Spleen (tissue), 11 donors: ENCODE results near the gene CAMTA1. TPM values are rescaled to one million over a fixed set of nuclear protein-coding genes. Genes with fewer than 3 reads are reported as not detected.

Experiments
- DNase-seq: peaks from one replicate; pipeline ENCODE4 v3.0.0-alpha.2; 2020
- H3K27ac ChIP-seq, 8 donors: fragments of 200-600 bp; sonication (generic) in 7 of 8; 1 replicate in 4 of 8; 2 replicates in 4 of 8; pipeline versions ENCODE4 v1.5.0 to v1.8.0; 2016 to 2021; ENCODE audit warnings: inconsistent platforms in 4 of 8, mild to moderate bottlenecking in 4 of 8, moderate library complexity in 1 of 8
- H3K27me3 ChIP-seq, 7 donors: fragments of 200-600 bp; sonication (generic) in 6 of 7; replicated peaks in 1 of 7; 1 replicate in 4 of 7; 2 replicates in 3 of 7; pipeline versions ENCODE4 v1.5.0 to v1.8.0; 2016 to 2021; ENCODE audit warnings: inconsistent platforms in 3 of 7, mild to moderate bottlenecking in 1 of 7
- H3K36me3 ChIP-seq, 6 donors: fragments of 200-600 bp; sonication (generic) in 5 of 6; 1 replicate in 4 of 6; 2 replicates in 2 of 6; pipeline versions ENCODE4 v1.5.0 to v1.8.0; 2016 to 2021; ENCODE audit warnings: inconsistent platforms in 2 of 6
- H3K4me1 ChIP-seq, 6 donors: fragments of 200-600 bp; sonication (generic) in 5 of 6; 1 replicate in 3 of 6; 2 replicates in 3 of 6; pipeline versions ENCODE4 v1.5.0 to v1.8.0; 2016 to 2021; ENCODE audit warnings: inconsistent platforms in 3 of 6
- H3K4me3 ChIP-seq, 8 donors: fragments of 200-600 bp; sonication (generic) in 7 of 8; 1 replicate in 4 of 8; 2 replicates in 4 of 8; pipeline versions ENCODE4 v1.5.0 to v1.8.0; 2016 to 2021; ENCODE audit warnings: inconsistent platforms in 4 of 8, mild to moderate bottlenecking in 4 of 8, moderate library complexity in 2 of 8
- H3K9me3 ChIP-seq, 8 donors: fragments of 200-600 bp; sonication (generic) in 7 of 8; 1 replicate in 4 of 8; 2 replicates in 4 of 8; pipeline versions ENCODE4 v1.5.0 to v1.8.0; 2016 to 2021; ENCODE audit warnings: inconsistent platforms in 4 of 8
- POLR2A ChIP-seq, 3 donors: fragments of 450-650 bp; IDR thresholded peaks; one replicate each; pipeline ENCODE4 v1.5.1; 2017; ENCODE audit warnings: antibody characterized with exemption in 3 of 3, mild to moderate bottlenecking in 1 of 3
- POLR2AphosphoS5 ChIP-seq, 3 donors: sonication (generic); formaldehyde crosslinking; IDR thresholded peaks; one replicate each; pipeline ENCODE4 v1.5.1; 2017; ENCODE audit warnings: antibody characterized with exemption in 3 of 3
- WGBS, 5 donors: extraction: QIAGEN DNeasy Blood & Tissue Kit in 3 of 5; methylation state at CpG; one replicate each; pipeline versions ENCODE4 v1.1.5 to v1.1.7; 2013 to 2018; 5-methylcytosine and 5-hydroxymethylcytosine counted together
- intact Hi-C: fragments of 100-400 bp; cut with DNase I; formaldehyde crosslinking; loops from one replicate; pipeline ENCODE4 v1.15.0; 2023; ENCODE audit warnings: low total_unique reads
- polyA plus RNA-seq, 3 donors: library from polyadenylated mRNA; stranded (reverse); fragments of 200-250 nt; gene quantifications; one replicate each; pipeline ENCODE4 v1.2.1, GENCODE V29; 2013
- total RNA-seq, 7 donors: library from RNA; depleted of rRNA in 3 of 7; stranded (reverse); fragments of >200 nt in 3 of 7; fragmentation: NEBNext Ultra II Directional in 4 of 7; extraction: Animal tissue kit (Norgen Biotek cat#: 25700) in 4 of 7; gene quantifications; one replicate each; pipeline versions ENCODE4 v1.1.0 to v1.2.1, GENCODE V29; 2016 to 2021
- TF ChIP-seq, protein P1 (sequence below), 11 experiments: fragments of 200-600 bp in 7 of 11; fragments of 450-650 bp in 4 of 11; sonication (generic) in 4 of 11; IDR thresholded peaks in 8 of 11; conservative IDR thresholded peaks in 3 of 11; 1 replicate in 7 of 11; 2 replicates in 4 of 11; pipeline versions ENCODE4 v1.4.0 to v1.8.0; 2016 to 2021; ENCODE audit warnings: antibody characterized with exemption in 11 of 11, inconsistent platforms in 4 of 11, mild to moderate bottlenecking in 1 of 11
- donor health status: healthy with polysubstance abuse.
- donor health status: DM: no; HTN: no; CAD: no; lungs with moderate emphysema.
- donor health status: DM: no; HTN: no; CAD: no.
- donor health status: Bipolar disorder and iron deficiency.
- donor health status: healthy.
- donor health status: DM: no; HTN: no; CAD: no.
- donor health status: DM: yes; HTN: yes; CAD: no.

The CAMTA1 gene
- total and polyA plus RNA-seq, 10 donors, result 53.0 to 106 (median 77.3) TPM

DNA sequence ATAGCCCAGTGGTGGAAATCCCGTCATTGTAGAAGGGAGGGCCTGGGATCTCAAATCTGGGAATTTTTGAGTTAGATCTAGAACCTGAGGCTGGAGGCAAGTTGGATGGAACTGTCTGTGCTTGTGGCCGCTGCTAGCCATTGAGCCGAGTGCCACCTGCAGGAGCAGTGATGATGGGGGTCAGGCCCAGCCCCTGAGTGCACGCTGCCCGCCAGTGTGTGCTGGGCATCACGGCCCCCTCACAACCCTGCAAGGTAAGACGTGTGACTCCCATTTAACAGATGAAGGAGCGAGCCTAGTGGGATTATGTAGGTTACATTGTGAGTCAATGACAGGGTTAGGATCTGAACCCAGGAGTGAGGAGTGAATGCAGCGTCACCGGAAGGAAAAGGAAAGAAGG lies 407.2 kb downstream of the CAMTA1 start:
- Histone ChIP-seq H3K4me1 (no peaks in the 10 kb centered on the region), H3K27ac (no peak overlapping the region), H3K36me3 (no peaks in the 10 kb centered on the region), H3K27me3 (no peaks in the 10 kb centered on the region), H3K9me3 (no peaks in the 10 kb centered on the region), H3K4me3 (no peak overlapping the region)
- 90 to 95% (median 94%) methylated on average over 9 to 10 of the region's 10 CpGs for WGBS, 5 donors
- intact Hi-C loops, result no loop called here
- TF ChIP-seq, protein P1, sequence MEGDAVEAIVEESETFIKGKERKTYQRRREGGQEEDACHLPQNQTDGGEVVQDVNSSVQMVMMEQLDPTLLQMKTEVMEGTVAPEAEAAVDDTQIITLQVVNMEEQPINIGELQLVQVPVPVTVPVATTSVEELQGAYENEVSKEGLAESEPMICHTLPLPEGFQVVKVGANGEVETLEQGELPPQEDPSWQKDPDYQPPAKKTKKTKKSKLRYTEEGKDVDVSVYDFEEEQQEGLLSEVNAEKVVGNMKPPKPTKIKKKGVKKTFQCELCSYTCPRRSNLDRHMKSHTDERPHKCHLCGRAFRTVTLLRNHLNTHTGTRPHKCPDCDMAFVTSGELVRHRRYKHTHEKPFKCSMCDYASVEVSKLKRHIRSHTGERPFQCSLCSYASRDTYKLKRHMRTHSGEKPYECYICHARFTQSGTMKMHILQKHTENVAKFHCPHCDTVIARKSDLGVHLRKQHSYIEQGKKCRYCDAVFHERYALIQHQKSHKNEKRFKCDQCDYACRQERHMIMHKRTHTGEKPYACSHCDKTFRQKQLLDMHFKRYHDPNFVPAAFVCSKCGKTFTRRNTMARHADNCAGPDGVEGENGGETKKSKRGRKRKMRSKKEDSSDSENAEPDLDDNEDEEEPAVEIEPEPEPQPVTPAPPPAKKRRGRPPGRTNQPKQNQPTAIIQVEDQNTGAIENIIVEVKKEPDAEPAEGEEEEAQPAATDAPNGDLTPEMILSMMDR (IDR thresholded peaks at IDR 0.05 in 8 of 11, conservative IDR thresholded peaks at IDR 0.05 in 3 of 11), result no peak
- TF ChIP-seq POLR2A (IDR thresholded peaks at IDR 0.05) (no peak), POLR2AphosphoS5 (IDR thresholded peaks at IDR 0.05) (no peak)
- no peak for DNase-seq

DNA sequence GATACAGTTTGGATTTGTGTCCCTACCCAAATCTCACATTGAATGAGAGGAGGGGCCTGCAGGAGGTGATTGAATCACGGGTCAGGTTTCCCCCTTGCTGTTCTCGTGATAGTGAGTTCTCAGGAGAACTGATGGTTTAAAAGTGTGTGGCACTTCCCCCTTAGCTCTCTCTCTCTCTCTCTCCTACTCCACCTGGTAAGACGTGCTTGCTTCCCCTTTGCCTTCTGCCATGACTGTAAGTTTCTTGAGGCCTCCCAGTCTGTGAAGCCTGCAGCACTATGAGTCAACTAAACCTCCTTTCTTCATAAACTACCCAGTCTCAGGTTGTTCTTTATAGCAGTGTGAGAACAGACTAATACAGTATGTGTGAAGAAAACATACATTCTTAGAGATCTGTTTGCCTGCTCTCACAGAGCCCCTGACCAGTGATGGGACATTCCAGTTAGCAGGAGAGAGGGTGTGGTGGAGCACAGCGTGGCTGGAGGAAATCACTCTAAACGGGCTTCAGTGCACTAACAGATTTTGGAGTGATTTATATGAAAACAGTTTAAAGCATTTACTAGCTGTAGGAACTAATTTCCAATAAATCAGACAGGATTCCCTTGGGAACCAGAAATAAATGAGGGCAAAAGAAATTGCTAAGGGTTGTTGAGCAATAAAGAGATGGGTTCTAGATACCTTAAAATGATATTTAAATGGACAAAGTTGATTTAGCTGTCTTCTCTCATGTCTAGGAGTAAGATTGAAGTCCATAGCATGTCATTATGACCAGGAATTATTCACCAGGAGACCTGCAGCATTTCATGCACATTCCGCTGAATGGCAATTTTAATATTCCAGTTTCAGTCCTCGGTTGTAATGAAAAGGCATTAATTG lies 411.0 kb downstream of the CAMTA1 start:
- no peaks in the 10 kb centered on the region for H3K9me3 ChIP-seq
- peaks cover 0 to 10% (median 0%) of the 10 kb centered on the region in 7 donors for H3K27me3 ChIP-seq
- TF ChIP-seq, protein P1 (IDR thresholded peaks at IDR 0.05 in 8 of 11, conservative IDR thresholded peaks at IDR 0.05 in 3 of 11), result no peak
- no peak for TF ChIP-seq POLR2AphosphoS5 (IDR thresholded peaks at IDR 0.05)
- no peaks in the 10 kb centered on the region for H3K36me3 ChIP-seq
- no peak for DNase-seq
- no peak overlapping the region for H3K27ac ChIP-seq
- WGBS, 5 donors, result 46 to 55% (median 52%) methylated on average over 7 of the region's 7 CpGs
- no peaks in the 10 kb centered on the region for H3K4me1 ChIP-seq
- H3K4me3 ChIP-seq, result no peak overlapping the region
- intact Hi-C loops, result no loop called here

DNA sequence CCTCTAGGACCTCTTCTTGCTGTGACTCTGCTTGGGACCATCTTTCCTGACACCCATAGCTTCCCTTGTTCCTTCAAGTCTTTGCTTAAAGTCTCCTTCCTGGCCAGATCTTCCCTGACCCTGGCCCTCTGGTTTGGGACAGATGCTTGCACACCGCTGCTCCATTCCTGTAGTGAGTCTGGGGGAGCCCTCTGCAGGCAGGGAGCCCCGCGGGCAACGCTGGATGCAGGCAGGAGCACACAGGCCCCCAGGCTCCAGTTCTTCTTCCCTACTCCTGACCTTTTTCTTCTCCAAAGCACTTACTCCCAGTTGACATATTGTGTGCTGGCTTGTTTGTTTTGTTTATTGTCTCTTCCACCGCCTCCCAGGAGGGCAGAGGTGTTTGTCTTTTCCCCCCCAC lies 413.4 kb downstream of the CAMTA1 start:
- intact Hi-C loops, result no loop called here
- Histone ChIP-seq H3K27me3 (peaks cover 0 to 10% (median 0%) of the 10 kb centered on the region in 7 donors), H3K4me1 (no peaks in the 10 kb centered on the region), H3K4me3 (no peak overlapping the region), H3K27ac (no peak overlapping the region), H3K9me3 (no peaks in the 10 kb centered on the region), H3K36me3 (no peaks in the 10 kb centered on the region)
- 85 to 92% (median 90%) methylated on average over 5 of the region's 5 CpGs for WGBS, 5 donors
- TF ChIP-seq POLR2AphosphoS5 (IDR thresholded peaks at IDR 0.05) (no peak), POLR2A (IDR thresholded peaks at IDR 0.05) (no peak)
- DNase-seq, result no peak

DNA sequence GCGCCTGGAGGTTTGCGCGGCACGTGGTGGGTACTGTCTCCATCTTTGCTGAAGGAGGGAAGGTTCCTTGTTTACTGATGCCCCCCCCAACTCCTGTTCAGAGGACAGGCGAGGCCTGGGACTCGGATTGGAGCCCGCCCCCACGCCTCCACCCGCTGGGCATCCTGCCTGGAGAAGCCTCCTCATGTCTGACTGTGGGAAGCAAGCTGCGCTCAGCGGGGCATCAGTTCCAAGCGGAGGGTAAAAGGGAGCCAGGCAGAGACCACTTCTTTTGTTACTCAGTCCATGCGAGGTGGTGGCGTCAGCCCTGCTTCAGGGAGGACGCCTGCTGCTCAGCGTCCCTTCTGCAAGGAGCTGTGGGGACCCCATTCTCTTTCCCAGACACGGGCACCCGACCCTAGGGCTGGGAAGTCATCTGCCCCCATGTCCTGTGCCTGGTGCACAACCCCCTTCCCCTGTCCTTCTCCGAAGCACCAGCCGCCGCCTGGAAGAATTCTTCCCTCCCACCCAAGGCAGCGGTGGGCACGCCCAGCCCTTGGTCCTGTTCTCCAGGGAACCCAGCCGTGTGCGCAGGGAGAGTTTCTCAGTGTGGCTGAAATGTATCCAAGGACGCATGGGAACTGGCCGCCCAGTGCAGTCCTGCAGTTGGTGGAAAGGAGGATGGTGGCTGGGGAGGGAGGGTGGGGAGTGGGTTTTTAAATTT lies 414.0 kb downstream of the CAMTA1 start:
- H3K36me3 ChIP-seq, result no peaks in the 10 kb centered on the region
- H3K27ac ChIP-seq, result no peak overlapping the region
- DNase-seq, result no peak
- TF ChIP-seq, protein P1 (IDR thresholded peaks at IDR 0.05 in 8 of 11, conservative IDR thresholded peaks at IDR 0.05 in 3 of 11), result no peak
- no peak for TF ChIP-seq POLR2AphosphoS5 (IDR thresholded peaks at IDR 0.05)
- no peak for TF ChIP-seq POLR2A (IDR thresholded peaks at IDR 0.05)
- no peaks in the 10 kb centered on the region for H3K4me1 ChIP-seq
- peaks cover 0 to 10% (median 0%) of the 10 kb centered on the region in 7 donors for H3K27me3 ChIP-seq
- intact Hi-C loops, result no loop called here
- 54 to 78% (median 65%) methylated on average over 20 to 27 of the region's 27 CpGs for WGBS, 5 donors
- no peak overlapping the region for H3K4me3 ChIP-seq
- no peaks in the 10 kb centered on the region for H3K9me3 ChIP-seq
